ENCODE measurements around the gene SPPL2A. TPM values are rescaled to one million over a fixed set of nuclear protein-coding genes. Genes with fewer than 3 reads are reported as not detected.

Gene SPPL2A
- total and polyA plus RNA-seq, 4 donors: 41.5 to 111 (median 55.9) TPM

- 100% methylated on average over 1 of the region's 2 CpGs for WGBS (ENCODE audit: insufficient coverage)
- Histone ChIP-seq H3K27ac (ENCODE audit: low read depth, low read length) (no peak overlapping the region), H3K36me3 (ENCODE audit: control insufficient read depth, insufficient read depth, low read length) (peaks cover 33% of the 10 kb centered on the region), H3K4me3 (ENCODE audit: low read depth, low read length) (no peak overlapping the region), H3K4me1 (ENCODE audit: control insufficient read depth, insufficient read depth, low read length) (no peaks in the 10 kb centered on the region), H3K27me3 (ENCODE audit: control insufficient read depth, insufficient read depth, low read length) (no peaks in the 10 kb centered on the region), H3K9me3 (ENCODE audit: control insufficient read depth, insufficient read depth, low read length) (no peaks in the 10 kb centered on the region)
- no peak for DNase-seq (ENCODE audit: low read depth in 4 of 6, low spot score in 6 of 6)
Observed at GRCh38 chr15:50747523-50747922, 18.0 kb downstream of the SPPL2A start.

GRCh38 chr15:50744601-50745000 lies 20.9 kb downstream of the SPPL2A start:
- no peak overlapping the region for H3K4me3 ChIP-seq (ENCODE audit: low read depth, low read length)
- H3K27me3 ChIP-seq (ENCODE audit: control insufficient read depth, insufficient read depth, low read length): no peaks in the 10 kb centered on the region
- no peak for DNase-seq (ENCODE audit: low read depth in 4 of 6, low spot score in 6 of 6)
- no peaks in the 10 kb centered on the region for H3K9me3 ChIP-seq (ENCODE audit: control insufficient read depth, insufficient read depth, low read length)
- H3K4me1 ChIP-seq (ENCODE audit: control insufficient read depth, insufficient read depth, low read length): no peaks in the 10 kb centered on the region
- no peak overlapping the region for H3K27ac ChIP-seq (ENCODE audit: low read depth, low read length)
- no CpG with 5 or more reads among the region's 1 CpG for WGBS (ENCODE audit: insufficient coverage)
- H3K36me3 ChIP-seq (ENCODE audit: control insufficient read depth, insufficient read depth, low read length): peaks cover 50% of the 10 kb centered on the region

GRCh38 chr15:50740955-50741354 lies 24.6 kb downstream of the SPPL2A start:
- Histone ChIP-seq H3K36me3 (ENCODE audit: control insufficient read depth, insufficient read depth, low read length) (peaks cover 61% of the 10 kb centered on the region), H3K27ac (ENCODE audit: low read depth, low read length) (no peak overlapping the region), H3K27me3 (ENCODE audit: control insufficient read depth, insufficient read depth, low read length) (no peaks in the 10 kb centered on the region), H3K4me3 (ENCODE audit: low read depth, low read length) (no peak overlapping the region), H3K9me3 (ENCODE audit: control insufficient read depth, insufficient read depth, low read length) (no peaks in the 10 kb centered on the region), H3K4me1 (ENCODE audit: control insufficient read depth, insufficient read depth, low read length) (no peaks in the 10 kb centered on the region)
- no peak for DNase-seq (ENCODE audit: low read depth in 4 of 6, low spot score in 6 of 6)
- WGBS (ENCODE audit: insufficient coverage): no CpG with 5 or more reads among the region's 3 CpGs

- Histone ChIP-seq H3K4me1 (ENCODE audit: control insufficient read depth, insufficient read depth, low read length) (no peaks in the 10 kb centered on the region), H3K27me3 (ENCODE audit: control insufficient read depth, insufficient read depth, low read length) (no peaks in the 10 kb centered on the region), H3K9me3 (ENCODE audit: control insufficient read depth, insufficient read depth, low read length) (no peaks in the 10 kb centered on the region), H3K4me3 (ENCODE audit: low read depth, low read length) (no peak overlapping the region), H3K36me3 (ENCODE audit: control insufficient read depth, insufficient read depth, low read length) (peaks cover 56% of the 10 kb centered on the region), H3K27ac (ENCODE audit: low read depth, low read length) (no peak overlapping the region)
- no peak for DNase-seq (ENCODE audit: low read depth in 4 of 6, low spot score in 6 of 6)
- 88% methylated on average over 7 of the region's 8 CpGs for WGBS (ENCODE audit: insufficient coverage)
Observed at GRCh38 chr15:50736823-50737222, 28.7 kb downstream of the SPPL2A start.

GRCh38 chr15:50735156-50735555 lies 30.4 kb downstream of the SPPL2A start:
- Histone ChIP-seq H3K36me3 (ENCODE audit: control insufficient read depth, insufficient read depth, low read length) (peaks cover 53% of the 10 kb centered on the region), H3K9me3 (ENCODE audit: control insufficient read depth, insufficient read depth, low read length) (no peaks in the 10 kb centered on the region), H3K4me3 (ENCODE audit: low read depth, low read length) (no peak overlapping the region), H3K27me3 (ENCODE audit: control insufficient read depth, insufficient read depth, low read length) (no peaks in the 10 kb centered on the region), H3K27ac (ENCODE audit: low read depth, low read length) (no peak overlapping the region), H3K4me1 (ENCODE audit: control insufficient read depth, insufficient read depth, low read length) (no peaks in the 10 kb centered on the region)
- no CpG with 5 or more reads among the region's 4 CpGs for WGBS (ENCODE audit: insufficient coverage)
- peak in 1 of 6 donors; percentile 1 for DNase-seq (ENCODE audit: low read depth in 4 of 6, low spot score in 6 of 6)

GRCh38 chr15:50726315-50726714 lies 39.2 kb downstream of the SPPL2A start:
- Histone ChIP-seq H3K27ac (ENCODE audit: low read depth, low read length) (no peak overlapping the region), H3K36me3 (ENCODE audit: control insufficient read depth, insufficient read depth, low read length) (peaks cover 33% of the 10 kb centered on the region), H3K4me3 (ENCODE audit: low read depth, low read length) (no peak overlapping the region), H3K27me3 (ENCODE audit: control insufficient read depth, insufficient read depth, low read length) (no peaks in the 10 kb centered on the region), H3K4me1 (ENCODE audit: control insufficient read depth, insufficient read depth, low read length) (no peaks in the 10 kb centered on the region), H3K9me3 (ENCODE audit: control insufficient read depth, insufficient read depth, low read length) (no peaks in the 10 kb centered on the region)
- WGBS (ENCODE audit: insufficient coverage): no CpG with 5 or more reads among the region's 1 CpG
- no peak for DNase-seq (ENCODE audit: low read depth in 4 of 6, low spot score in 6 of 6)

GRCh38 chr15:50718700-50719125 lies 46.8 kb downstream of the SPPL2A start:
- no peaks in the 10 kb centered on the region for H3K27me3 ChIP-seq (ENCODE audit: control insufficient read depth, insufficient read depth, low read length)
- no peaks in the 10 kb centered on the region for H3K4me1 ChIP-seq (ENCODE audit: control insufficient read depth, insufficient read depth, low read length)
- no peak for DNase-seq (ENCODE audit: low read depth in 4 of 6, low spot score in 6 of 6)
- no peaks in the 10 kb centered on the region for H3K9me3 ChIP-seq (ENCODE audit: control insufficient read depth, insufficient read depth, low read length)
- H3K36me3 ChIP-seq (ENCODE audit: control insufficient read depth, insufficient read depth, low read length): peaks cover 38% of the 10 kb centered on the region
- WGBS (ENCODE audit: insufficient coverage): no CpG with 5 or more reads among the region's 1 CpG
- H3K27ac ChIP-seq (ENCODE audit: low read depth, low read length): no peak overlapping the region
- H3K4me3 ChIP-seq (ENCODE audit: low read depth, low read length): no peak overlapping the region

GRCh38 chr15:50712018-50712417 lies 53.5 kb downstream of the SPPL2A start:
- no peak overlapping the region for H3K27ac ChIP-seq (ENCODE audit: low read depth, low read length)
- WGBS (ENCODE audit: insufficient coverage): no CpG with 5 or more reads among the region's 3 CpGs
- no peaks in the 10 kb centered on the region for H3K4me1 ChIP-seq (ENCODE audit: control insufficient read depth, insufficient read depth, low read length)
- H3K36me3 ChIP-seq (ENCODE audit: control insufficient read depth, insufficient read depth, low read length): peaks cover 4% of the 10 kb centered on the region
- no peaks in the 10 kb centered on the region for H3K27me3 ChIP-seq (ENCODE audit: control insufficient read depth, insufficient read depth, low read length)
- no peak overlapping the region for H3K4me3 ChIP-seq (ENCODE audit: low read depth, low read length)
- H3K9me3 ChIP-seq (ENCODE audit: control insufficient read depth, insufficient read depth, low read length): no peaks in the 10 kb centered on the region
- DNase-seq (ENCODE audit: low read depth in 4 of 6, low spot score in 6 of 6): no peak

GRCh38 chr15:50710585-50710984 lies 54.9 kb downstream of the SPPL2A start:
- Histone ChIP-seq H3K27ac (ENCODE audit: low read depth, low read length) (no peak overlapping the region), H3K4me3 (ENCODE audit: low read depth, low read length) (no peak overlapping the region), H3K9me3 (ENCODE audit: control insufficient read depth, insufficient read depth, low read length) (no peaks in the 10 kb centered on the region), H3K36me3 (ENCODE audit: control insufficient read depth, insufficient read depth, low read length) (peaks cover 4% of the 10 kb centered on the region), H3K27me3 (ENCODE audit: control insufficient read depth, insufficient read depth, low read length) (no peaks in the 10 kb centered on the region), H3K4me1 (ENCODE audit: control insufficient read depth, insufficient read depth, low read length) (no peaks in the 10 kb centered on the region)
- DNase-seq (ENCODE audit: low read depth in 4 of 6, low spot score in 6 of 6): no peak

GRCh38 chr15:50707878-50708427 lies 57.6 kb downstream of the SPPL2A start:
- H3K27ac ChIP-seq (ENCODE audit: low read depth, low read length): no peak overlapping the region
- H3K4me1 ChIP-seq (ENCODE audit: control insufficient read depth, insufficient read depth, low read length): no peaks in the 10 kb centered on the region
- no peaks in the 10 kb centered on the region for H3K27me3 ChIP-seq (ENCODE audit: control insufficient read depth, insufficient read depth, low read length)
- DNase-seq (ENCODE audit: low read depth in 4 of 6, low spot score in 6 of 6): no peak
- no peak overlapping the region for H3K4me3 ChIP-seq (ENCODE audit: low read depth, low read length)
- WGBS (ENCODE audit: insufficient coverage): 88% methylated on average over 1 of the region's 3 CpGs
- H3K9me3 ChIP-seq (ENCODE audit: control insufficient read depth, insufficient read depth, low read length): no peaks in the 10 kb centered on the region
- H3K36me3 ChIP-seq (ENCODE audit: control insufficient read depth, insufficient read depth, low read length): peaks cover 8% of the 10 kb centered on the region
